WTC11 (cell line): ENCODE measurements around the gene NDUFS7. TPM values are rescaled to one million over a fixed set of nuclear protein-coding genes. Genes with fewer than 3 reads are reported as not detected.

Experiments
- ATAC-seq: fragments of 200-7000 bp; cut with Tn5 transposase; 2 replicates; pipeline ENCODE4 v1.10.0; 2021; ENCODE audit warnings: mild to moderate bottlenecking, moderate library complexity
- CTCF ChIA-PET: fragments of 300-600 bp; sonication (Branson Sonifier 250); formaldehyde crosslinking; loops from one replicate; lab custom pipeline; 2021; ENCODE audit warnings: antibody characterized with exemption; lab: Charles Lee
- POLR2A ChIA-PET: fragments of 350-600 bp; sonication (Branson Sonifier 250); formaldehyde crosslinking; loops from one replicate; lab custom pipeline; 2021; ENCODE audit warnings: antibody characterized with exemption; lab: Charles Lee
- DNase-seq: peaks from one replicate; pipeline ENCODE4 v3.0.0; 2021; ENCODE audit warnings: low spot score
- H3K27ac Mint-ChIP-seq: 2 replicates; pipeline ENCODE4 v1.8.0; 2021; ENCODE audit warnings: mixed read lengths
- H3K27me3 Mint-ChIP-seq: 2 replicates; pipeline ENCODE4 v1.8.0; 2021; ENCODE audit warnings: low read depth, mild to moderate bottlenecking, moderate library complexity, mixed read lengths
- H3K36me3 Mint-ChIP-seq: 2 replicates; pipeline ENCODE4 v1.8.0; 2021; ENCODE audit warnings: mixed read lengths
- H3K4me1 Mint-ChIP-seq: 2 replicates; pipeline ENCODE4 v1.8.0; 2022; ENCODE audit warnings: mixed read lengths
- H3K4me3 Mint-ChIP-seq: 2 replicates; pipeline ENCODE4 v1.8.0; 2021; ENCODE audit warnings: mild to moderate bottlenecking, moderate library complexity, mixed read lengths
- H3K9me3 Mint-ChIP-seq: 2 replicates; pipeline ENCODE4 v1.8.0; 2021; ENCODE audit warnings: mixed read lengths
- ESRRA ChIP-seq: sonication (generic); formaldehyde crosslinking; IDR thresholded peaks from 2 replicates; pipeline ENCODE4 v1.8.1; 2022; ENCODE audit warnings: mild to moderate bottlenecking, missing genetic modification reagents, borderline replicate concordance
- FOXJ3 ChIP-seq: sonication (generic); formaldehyde crosslinking; IDR thresholded peaks from 2 replicates; pipeline ENCODE4 v1.9.0; 2021; ENCODE audit warnings: missing genetic modification reagents, mild to moderate bottlenecking, borderline replicate concordance
- GTF2I ChIP-seq: fragments of 250-450 bp; sonication (Bioruptor Pico); conservative IDR thresholded peaks from 2 replicates; pipeline ENCODE4 v1.4.0; 2021; ENCODE audit warnings: mild to moderate bottlenecking
- NFYB ChIP-seq: sonication (generic); formaldehyde crosslinking; conservative IDR thresholded peaks from 2 replicates; pipeline ENCODE4 v1.8.0; 2022; ENCODE audit warnings: low read depth, missing genetic modification reagents
- NR2C2 ChIP-seq: sonication (generic); formaldehyde crosslinking; IDR thresholded peaks from 2 replicates; pipeline ENCODE4 v1.8.0; 2022; ENCODE audit warnings: mild to moderate bottlenecking, missing genetic modification reagents
- NR3C1 ChIP-seq: sonication (generic); formaldehyde crosslinking; conservative IDR thresholded peaks from 2 replicates; pipeline ENCODE4 v1.8.1; 2023; ENCODE audit warnings: low read depth, mild to moderate bottlenecking, missing genetic modification reagents
- PRDM15 ChIP-seq: sonication (generic); formaldehyde crosslinking; IDR thresholded peaks from 2 replicates; pipeline ENCODE4 v1.8.0; 2022; ENCODE audit warnings: missing genetic modification reagents
- PREB ChIP-seq: sonication (generic); formaldehyde crosslinking; IDR thresholded peaks from 2 replicates; pipeline ENCODE4 v1.8.1; 2022; ENCODE audit warnings: mild to moderate bottlenecking, missing genetic modification reagents, moderate library complexity, borderline replicate concordance
- SMAD4 ChIP-seq: sonication (generic); formaldehyde crosslinking; IDR thresholded peaks from 2 replicates; pipeline ENCODE4 v1.8.0; 2022; ENCODE audit warnings: mild to moderate bottlenecking, missing genetic modification reagents
- TEAD1 ChIP-seq: sonication (generic); formaldehyde crosslinking; IDR thresholded peaks from 2 replicates; pipeline ENCODE4 v1.8.0; 2022; ENCODE audit warnings: mild to moderate bottlenecking, missing genetic modification reagents
- ZNF317 ChIP-seq: sonication (generic); formaldehyde crosslinking; IDR thresholded peaks from 2 replicates; pipeline ENCODE4 v1.8.1; 2023; ENCODE audit warnings: low read depth, mild to moderate bottlenecking, moderate library complexity, missing genetic modification reagents, borderline replicate concordance
- ZNF512 ChIP-seq: sonication (generic); formaldehyde crosslinking; IDR thresholded peaks from 2 replicates; pipeline ENCODE4 v1.8.1; 2022; ENCODE audit warnings: missing genetic modification reagents, borderline replicate concordance
- ZNF532 ChIP-seq: fragments of 250-450 bp; sonication (Bioruptor Pico); IDR thresholded peaks from 2 replicates; pipeline ENCODE4 v1.9.0; 2021; ENCODE audit warnings: mild to moderate bottlenecking, borderline replicate concordance
- total RNA-seq: library from RNA; stranded (reverse); gene quantifications from 3 replicates; pipeline ENCODE4 v1.2.3, GENCODE V29; 2021
- TF ChIP-seq, protein P1 (sequence below): sonication (generic); formaldehyde crosslinking; IDR thresholded peaks from 2 replicates; pipeline ENCODE4 v1.8.1; 2023; ENCODE audit warnings: mild to moderate bottlenecking, moderate library complexity, missing genetic modification reagents
- TF ChIP-seq, protein P2 (sequence below): fragments of 200-600 bp; IDR thresholded peaks from 2 replicates; pipeline ENCODE4 v1.8.0; 2022; ENCODE audit warnings: antibody characterized with exemption

NDUFS7 gene
- total RNA-seq, 1 experiment from 2014 or later = 136 TPM

DNA sequence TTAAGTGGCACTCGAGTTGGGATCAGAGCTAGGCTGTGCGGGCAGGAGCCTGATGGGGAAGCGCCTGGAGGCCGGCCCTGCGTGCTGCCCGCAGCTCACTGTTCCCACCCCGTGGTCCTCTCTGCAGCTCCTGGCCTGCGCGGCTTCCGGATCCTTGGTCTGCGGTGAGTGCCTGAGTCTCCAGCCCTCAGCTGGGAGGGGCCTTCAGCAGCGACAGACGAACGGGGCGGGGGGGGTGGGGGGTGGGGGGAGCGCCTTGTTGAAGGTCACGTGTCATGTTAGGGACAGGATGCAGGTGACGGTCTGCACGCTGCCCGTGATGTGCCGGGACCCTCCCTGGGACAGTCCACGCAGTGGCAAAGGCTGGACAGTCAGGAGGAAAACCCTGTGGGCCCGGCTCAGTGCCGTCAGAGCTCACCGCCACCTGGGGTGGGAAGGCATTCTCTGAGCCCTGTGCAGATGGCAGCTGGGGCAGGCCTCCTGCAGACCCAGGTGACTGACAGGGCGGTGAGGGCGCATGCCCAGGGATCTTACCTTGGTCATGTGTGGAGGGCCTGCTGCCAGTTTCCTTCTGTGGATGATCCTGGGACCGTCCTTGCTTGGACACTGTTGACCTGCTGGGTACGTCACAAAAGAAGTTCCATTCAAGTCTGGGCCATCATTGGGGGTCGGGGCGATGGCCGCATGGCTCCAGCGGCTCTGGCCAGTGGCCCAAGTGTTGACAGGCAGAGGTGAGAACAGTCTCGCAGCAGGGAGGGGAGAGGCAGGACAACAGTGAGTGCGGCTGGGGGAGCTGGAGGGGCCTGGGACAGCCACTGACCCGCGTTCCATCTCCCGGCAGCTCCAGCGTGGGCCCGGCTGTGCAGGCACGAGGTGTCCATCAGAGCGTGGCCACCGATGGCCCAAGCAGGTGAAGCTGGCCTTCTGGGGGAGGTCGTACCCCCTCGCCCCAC, 4.3 kb downstream of the NDUFS7 start (continued):
- no peak for TF ChIP-seq NFYB (CRISPR knock-in tag)
- TF ChIP-seq FOXJ3 (CRISPR knock-in tag) = no peak
- no peak for TF ChIP-seq ZNF532 (CRISPR knock-in tag)
- TF ChIP-seq NR2C2 (CRISPR knock-in tag) = no peak

GRCh38 chr19:1388637-1389026, 4.9 kb downstream of the NDUFS7 start:
- TF ChIP-seq GTF2I (CRISPR knock-in tag) (no peak), ZNF512 (CRISPR knock-in tag) (no peak), ZNF317 (CRISPR knock-in tag) (no peak), NR3C1 (no peak), ESRRA (CRISPR knock-in tag) (no peak), PREB (no peak), TEAD1 (CRISPR knock-in tag) (no peak), SMAD4 (CRISPR knock-in tag) (no peak), PRDM15 (CRISPR knock-in tag) (no peak)
- TF ChIP-seq, protein P1, sequence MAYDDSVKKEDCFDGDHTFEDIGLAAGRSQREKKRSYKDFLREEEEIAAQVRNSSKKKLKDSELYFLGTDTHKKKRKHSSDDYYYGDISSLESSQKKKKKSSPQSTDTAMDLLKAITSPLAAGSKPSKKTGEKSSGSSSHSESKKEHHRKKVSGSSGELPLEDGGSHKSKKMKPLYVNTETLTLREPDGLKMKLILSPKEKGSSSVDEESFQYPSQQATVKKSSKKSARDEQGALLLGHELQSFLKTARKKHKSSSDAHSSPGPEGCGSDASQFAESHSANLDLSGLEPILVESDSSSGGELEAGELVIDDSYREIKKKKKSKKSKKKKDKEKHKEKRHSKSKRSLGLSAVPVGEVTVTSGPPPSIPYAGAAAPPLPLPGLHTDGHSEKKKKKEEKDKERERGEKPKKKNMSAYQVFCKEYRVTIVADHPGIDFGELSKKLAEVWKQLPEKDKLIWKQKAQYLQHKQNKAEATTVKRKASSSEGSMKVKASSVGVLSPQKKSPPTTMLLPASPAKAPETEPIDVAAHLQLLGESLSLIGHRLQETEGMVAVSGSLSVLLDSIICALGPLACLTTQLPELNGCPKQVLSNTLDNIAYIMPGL = no peak
- TF ChIP-seq, protein P2, sequence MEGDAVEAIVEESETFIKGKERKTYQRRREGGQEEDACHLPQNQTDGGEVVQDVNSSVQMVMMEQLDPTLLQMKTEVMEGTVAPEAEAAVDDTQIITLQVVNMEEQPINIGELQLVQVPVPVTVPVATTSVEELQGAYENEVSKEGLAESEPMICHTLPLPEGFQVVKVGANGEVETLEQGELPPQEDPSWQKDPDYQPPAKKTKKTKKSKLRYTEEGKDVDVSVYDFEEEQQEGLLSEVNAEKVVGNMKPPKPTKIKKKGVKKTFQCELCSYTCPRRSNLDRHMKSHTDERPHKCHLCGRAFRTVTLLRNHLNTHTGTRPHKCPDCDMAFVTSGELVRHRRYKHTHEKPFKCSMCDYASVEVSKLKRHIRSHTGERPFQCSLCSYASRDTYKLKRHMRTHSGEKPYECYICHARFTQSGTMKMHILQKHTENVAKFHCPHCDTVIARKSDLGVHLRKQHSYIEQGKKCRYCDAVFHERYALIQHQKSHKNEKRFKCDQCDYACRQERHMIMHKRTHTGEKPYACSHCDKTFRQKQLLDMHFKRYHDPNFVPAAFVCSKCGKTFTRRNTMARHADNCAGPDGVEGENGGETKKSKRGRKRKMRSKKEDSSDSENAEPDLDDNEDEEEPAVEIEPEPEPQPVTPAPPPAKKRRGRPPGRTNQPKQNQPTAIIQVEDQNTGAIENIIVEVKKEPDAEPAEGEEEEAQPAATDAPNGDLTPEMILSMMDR = no peak
- DNase-seq (no peak), ATAC-seq (no peak)
- Mint-ChIP-seq H3K9me3 (no peaks in the 10 kb centered on the region), H3K36me3 (peaks cover 22% of the 10 kb centered on the region), H3K27ac (no peak overlapping the region), H3K27me3 (no peaks in the 10 kb centered on the region), H3K4me3 (no peak overlapping the region), H3K4me1 (peaks cover 6% of the 10 kb centered on the region)
- ChIA-PET POLR2A (no interaction called here), CTCF (interaction anchor here (0.9 kb wide), 1 partner anchor 69 kb away, joined by 3 read pairs; no protein-coding TSS in a partner anchor)
